Activated CD4-positive, CD25-positive, alpha-beta regulatory T cell (primary cell): ENCODE results near the gene KCNE4.

Experiments used
- DNase-seq, 4 experiments: peaks; one replicate each; lab custom pipeline; 2025; lab: John Stamatoyannopoulos, UW

KCNE4 gene

GRCh38 chr2:223051693-223052289 lies at the start of gene KCNE4:
Gene KCNE4 (plus strand): TSS chr2:223052190. CDS start chr2:223052831, 641 bp downstream.
- DNase-seq: no peak

DNA sequence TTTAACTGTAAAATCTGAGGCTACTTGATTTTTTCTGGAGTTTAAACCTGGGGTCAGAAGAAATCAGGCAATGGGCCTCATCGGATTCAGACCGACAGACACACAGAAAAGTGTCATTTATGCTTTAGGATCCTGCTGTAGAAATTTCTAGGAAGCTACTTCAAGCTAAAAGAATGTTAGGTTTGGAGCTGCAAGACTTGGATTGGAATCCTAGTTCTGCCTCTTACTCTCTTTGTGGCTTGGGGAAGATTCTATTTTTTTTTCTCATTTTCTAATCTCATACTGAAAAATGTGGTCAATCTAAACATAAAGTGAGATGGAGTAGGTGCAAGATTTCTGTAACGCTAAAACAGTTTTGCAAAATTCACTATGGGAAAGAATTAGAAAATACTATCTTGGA lies 48.8 kb upstream of the KCNE4 start:
- no peak for DNase-seq

DNA sequence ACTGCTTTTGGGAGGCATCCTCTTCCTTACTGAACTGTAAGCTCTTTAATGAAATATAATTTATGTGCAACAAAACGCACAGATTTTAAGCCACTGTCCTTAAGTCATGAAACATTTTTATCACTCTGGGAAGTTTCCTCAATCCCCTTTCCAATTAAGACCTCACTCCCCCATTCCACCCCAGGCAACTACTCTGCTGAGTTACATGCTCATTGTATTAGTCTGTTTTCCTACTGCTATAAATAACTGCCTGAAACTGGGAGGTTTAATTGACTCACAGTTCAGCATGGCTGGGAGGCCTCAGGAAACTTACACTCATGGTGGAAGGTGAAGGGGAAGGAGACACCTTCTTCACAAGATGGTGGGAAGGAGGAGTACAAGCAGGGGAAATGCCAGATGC lies 46.5 kb upstream of the KCNE4 start:
- DNase-seq: no peak

DNA sequence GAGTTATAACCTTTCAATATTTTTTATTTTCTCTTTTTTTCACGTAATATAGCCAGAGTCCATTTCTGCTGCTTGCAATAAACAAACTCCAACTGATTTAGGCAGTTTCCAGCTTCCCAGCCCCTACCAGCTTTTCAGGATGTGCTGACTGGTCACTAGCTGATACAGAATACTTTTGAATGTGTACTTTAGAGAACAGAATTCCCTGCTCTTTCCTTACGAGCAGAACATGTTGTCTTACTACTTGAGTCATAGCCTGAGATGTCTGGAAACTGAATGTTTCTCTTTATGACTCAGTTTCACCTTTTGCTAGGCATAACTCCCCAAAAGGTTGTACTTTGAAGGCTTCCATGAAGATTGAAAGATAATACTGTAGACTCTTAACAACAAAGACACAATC lies 44.5 kb upstream of the KCNE4 start:
- DNase-seq: no peak

GRCh38 chr2:223008162-223008561 lies 43.8 kb upstream of the KCNE4 start:
- DNase-seq: no peak

GRCh38 chr2:223008956-223009355 lies 43.0 kb upstream of the KCNE4 start:
- DNase-seq: no peak

GRCh38 chr2:223010641-223011040 lies 41.3 kb upstream of the KCNE4 start:
- no peak for DNase-seq

DNA sequence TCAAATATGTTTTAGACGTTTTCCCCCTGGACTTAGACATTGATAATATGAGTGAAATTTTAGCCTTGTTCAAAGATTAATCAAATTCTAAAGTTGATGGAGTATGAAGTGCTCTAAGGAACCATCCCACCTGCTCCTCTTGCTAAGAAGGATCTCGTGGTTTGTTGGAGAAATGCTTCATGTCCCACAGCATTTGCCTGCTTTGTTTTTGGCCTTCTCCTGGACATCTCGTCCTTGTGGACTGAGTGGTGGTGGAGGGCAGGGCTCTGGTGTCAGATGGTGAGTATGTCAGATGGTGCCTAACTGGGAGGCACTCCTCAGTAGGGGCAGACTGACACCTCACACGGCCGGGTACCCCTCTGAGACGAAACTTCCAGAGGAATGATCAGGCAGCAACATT lies 39.7 kb upstream of the KCNE4 start:
- DNase-seq: no peak

GRCh38 chr2:223019390-223019930 lies 32.5 kb upstream of the KCNE4 start:
- DNase-seq: no peak

GRCh38 chr2:223019987-223020717 lies 31.8 kb upstream of the KCNE4 start:
- DNase-seq: no peak

DNA sequence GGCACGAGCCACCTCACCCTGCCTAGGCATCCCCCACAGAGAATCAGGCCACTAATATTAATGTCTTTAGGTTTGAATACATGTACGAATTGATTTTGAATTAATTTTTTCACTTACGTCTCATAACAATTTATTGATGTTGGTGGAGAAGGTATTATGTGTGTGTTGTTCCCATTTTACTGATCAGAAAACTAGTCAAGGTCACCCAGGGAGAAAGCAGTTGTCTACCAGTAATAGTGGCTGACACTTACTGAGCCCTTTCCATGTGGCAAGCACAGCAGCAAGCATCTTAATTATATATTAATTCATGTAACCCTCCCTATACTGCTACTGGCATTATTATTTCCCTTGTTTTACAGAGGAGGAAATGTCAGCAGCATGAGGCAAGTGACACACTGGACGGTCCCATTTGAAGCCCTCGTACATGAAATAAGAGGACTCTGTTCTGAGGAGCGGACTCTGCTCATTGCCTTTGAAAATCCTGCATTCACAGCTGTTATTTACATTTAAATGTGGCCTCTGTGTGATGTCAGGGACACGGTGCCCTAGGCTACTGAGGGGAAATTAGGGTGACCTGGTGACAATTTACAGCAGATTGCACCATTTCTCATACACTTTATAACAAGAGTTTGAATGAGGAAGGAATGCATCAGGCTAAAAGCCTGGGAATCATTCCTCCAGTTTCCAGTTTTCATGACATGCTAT lies 30.9 kb upstream of the KCNE4 start:
- DNase-seq: no peak

- no peak for DNase-seq
These were observed 25.5 kb upstream of the KCNE4 start for GRCh38 chr2:223026357-223027110.

GRCh38 chr2:223027442-223027841 lies 24.5 kb upstream of the KCNE4 start:
- no peak for DNase-seq

GRCh38 chr2:223029287-223029686 lies 22.7 kb upstream of the KCNE4 start:
- no peak for DNase-seq

DNA sequence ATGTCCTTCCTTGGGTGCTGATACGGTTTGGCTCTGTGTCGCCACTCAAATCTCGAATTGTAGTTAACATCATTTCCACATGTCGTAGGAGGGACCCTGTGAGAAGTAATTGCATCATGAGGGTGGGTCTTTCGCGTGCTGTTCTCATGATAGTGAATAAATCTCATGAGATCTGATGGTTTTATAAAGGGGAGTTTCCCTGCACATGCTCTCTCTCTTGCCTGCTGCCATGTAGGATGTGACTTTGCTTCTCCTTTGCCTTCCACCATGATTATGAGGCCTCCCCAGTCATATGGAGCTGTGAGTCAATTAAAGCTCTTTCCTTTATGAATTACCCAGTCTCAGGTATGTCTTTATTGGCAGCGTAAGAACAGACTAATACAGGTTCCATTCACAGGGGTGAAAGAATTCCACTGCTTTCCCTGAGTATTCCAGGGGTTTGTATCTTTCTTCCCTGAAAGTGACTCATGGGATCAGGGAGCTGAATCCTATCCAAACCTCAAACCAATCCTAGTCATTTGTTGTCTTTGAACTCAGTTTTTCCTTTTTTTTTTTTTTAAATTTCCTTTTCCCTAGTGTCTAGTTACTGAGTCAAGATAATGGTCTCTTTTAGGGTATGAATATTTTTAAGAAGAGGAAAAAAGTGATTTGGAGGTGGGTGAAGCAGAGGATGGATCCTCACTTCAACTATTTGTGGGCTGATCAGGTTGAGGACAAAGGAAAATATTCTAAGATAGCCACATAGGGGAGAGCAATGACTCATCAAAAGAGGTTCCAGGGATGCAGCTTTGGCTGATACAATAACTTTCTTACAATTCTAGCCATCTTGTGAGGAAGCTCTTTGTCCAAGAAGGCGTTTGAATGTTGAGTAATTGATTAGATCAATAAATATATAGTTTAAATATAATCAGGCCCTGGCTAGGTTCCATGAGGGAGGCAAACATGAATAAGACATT lies 19.5 kb upstream of the KCNE4 start:
- DNase-seq: no peak

- DNase-seq: no peak
These were observed 17.6 kb upstream of the KCNE4 start for GRCh38 chr2:223034221-223034975.

DNA sequence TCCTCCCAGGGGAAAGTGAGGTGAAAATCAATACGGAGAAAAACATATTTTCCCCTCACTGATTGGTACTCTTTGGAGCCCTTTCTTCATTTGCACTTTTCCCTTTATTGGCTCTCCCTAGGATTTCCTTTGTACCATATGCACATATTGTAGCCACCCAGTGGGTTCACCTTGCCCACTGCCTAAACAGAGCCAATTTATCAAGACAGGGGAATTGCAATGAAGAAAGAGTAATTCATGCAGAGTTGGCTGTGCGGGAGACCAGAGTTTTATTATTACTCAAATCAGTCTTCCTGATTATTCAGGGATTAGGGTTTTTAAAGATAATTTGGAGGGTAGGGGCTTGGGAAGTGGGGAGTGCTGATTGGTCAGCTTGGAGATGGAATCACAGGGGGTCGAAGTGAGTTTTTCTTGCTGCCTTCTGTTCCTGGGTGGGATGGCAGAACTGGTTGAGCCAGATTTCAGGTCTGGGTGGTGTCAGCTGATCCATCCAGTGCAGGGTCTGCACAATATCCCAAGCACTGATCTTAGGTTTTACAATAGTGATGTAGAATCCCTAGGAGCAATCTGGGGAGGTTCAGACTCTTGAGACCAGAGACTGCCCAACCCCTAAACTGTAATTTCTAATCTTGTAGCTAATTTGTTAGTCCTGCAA lies 15.1 kb upstream of the KCNE4 start:
- DNase-seq: no peak

DNA sequence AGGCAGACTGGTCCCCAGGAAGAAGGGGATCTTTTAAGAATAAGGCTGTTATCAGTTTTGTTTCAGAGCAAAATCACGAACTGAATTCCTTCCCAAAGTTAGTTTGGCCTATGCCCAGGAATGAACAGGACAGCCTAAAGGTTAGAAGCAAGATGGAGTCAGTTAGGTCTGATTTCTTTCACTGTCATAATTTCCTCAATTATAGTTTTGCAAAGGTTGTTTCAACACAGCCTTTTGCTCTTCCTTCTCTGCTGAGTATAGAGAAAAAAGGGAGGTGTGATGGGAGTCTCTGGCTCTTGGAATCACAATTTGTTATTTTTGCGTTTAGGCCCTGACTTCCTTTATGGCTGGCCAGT lies 14.6 kb upstream of the KCNE4 start:
- DNase-seq: no peak

GRCh38 chr2:223039618-223040017 lies 12.4 kb upstream of the KCNE4 start:
- no peak for DNase-seq

DNA sequence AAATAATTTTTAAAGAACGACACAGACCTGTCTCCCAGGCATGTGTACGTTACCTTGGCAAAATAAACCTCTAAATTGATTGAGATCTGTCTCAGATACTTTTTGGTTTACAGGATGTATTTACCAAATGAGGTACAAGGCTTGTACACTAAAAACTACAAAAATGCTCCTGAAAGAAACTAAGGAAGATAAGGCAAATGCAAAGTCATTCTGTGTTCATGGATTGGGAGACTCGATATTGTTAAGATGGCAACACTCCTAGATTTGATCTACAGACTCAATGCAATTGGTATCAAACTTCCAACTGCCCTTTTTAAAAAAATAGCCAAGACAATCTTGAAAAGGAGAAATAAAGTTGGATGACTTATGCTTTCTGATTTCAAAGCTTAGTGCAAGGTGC lies 11.5 kb upstream of the KCNE4 start:
- DNase-seq: no peak
